ENCODE data around the gene PDE3B. TPM values are rescaled to one million over a fixed set of nuclear protein-coding genes. Genes with fewer than 3 reads are reported as not detected.
"Not testable (repeated sequence)": the region's sequence is repeated elsewhere in the genome, so short reads cannot be mapped to it uniquely, and the experiment has no call there.

Gene PDE3B
- total RNA-seq, 1 donor from 2014 or later, result 1.3 TPM

DNA sequence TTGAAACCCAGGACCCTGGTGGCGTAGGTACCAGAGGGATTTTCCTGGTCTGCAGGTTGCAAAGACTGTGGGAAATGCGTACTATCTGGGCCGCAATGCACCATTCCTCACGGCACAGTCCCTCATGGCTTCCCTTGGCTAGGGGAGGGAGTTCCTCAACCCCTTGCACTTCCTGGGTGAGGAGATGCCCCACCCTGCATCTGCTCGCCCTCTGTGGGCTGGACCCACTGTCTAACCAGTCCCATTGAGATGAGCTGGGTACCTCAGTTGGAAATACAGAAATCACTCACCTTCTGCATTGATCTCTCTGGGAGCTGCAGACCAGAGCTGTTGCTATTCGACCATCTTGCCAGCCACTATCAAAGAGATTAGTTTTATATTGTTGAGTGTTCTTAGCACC, 100.1 kb downstream of the PDE3B start:
- DNase-seq (ENCODE audit: low read depth), result not testable (repeated sequence)

- no peak for DNase-seq (ENCODE audit: low read depth)
These were observed 103.3 kb downstream of the PDE3B start for GRCh38 chr11:14746857-14747395.

- no peak for DNase-seq (ENCODE audit: low read depth)
These were observed 104.5 kb downstream of the PDE3B start for GRCh38 chr11:14748090-14748489.

GRCh38 chr11:14750911-14751310, 107.3 kb downstream of the PDE3B start:
- DNase-seq (ENCODE audit: low read depth), result no peak

- DNase-seq (ENCODE audit: low read depth), result no peak
These were observed 108.4 kb downstream of the PDE3B start for GRCh38 chr11:14751975-14752407.

GRCh38 chr11:14755140-14755539, 111.5 kb downstream of the PDE3B start:
- no peak for DNase-seq (ENCODE audit: low read depth)

DNA sequence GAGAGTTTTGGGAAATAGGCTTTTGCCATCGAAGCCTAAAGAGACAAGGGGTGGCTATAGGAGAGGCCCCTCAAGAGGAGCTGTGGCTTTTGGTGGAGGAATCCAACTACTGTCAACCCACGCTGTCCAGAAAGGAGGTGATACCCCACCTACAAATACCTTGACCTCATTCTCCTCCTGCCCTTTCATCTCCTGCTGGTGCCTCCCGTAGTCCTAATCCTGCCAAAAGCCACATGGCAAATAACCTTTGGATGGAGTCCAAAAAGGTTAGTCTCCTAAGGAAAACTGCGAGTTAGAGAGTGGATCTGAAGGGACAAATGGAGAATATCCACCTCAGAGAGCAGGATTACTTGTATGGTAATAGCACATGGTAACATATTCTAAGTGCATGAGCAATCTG, 112.7 kb downstream of the PDE3B start:
- DNase-seq (ENCODE audit: low read depth), result no peak

DNA sequence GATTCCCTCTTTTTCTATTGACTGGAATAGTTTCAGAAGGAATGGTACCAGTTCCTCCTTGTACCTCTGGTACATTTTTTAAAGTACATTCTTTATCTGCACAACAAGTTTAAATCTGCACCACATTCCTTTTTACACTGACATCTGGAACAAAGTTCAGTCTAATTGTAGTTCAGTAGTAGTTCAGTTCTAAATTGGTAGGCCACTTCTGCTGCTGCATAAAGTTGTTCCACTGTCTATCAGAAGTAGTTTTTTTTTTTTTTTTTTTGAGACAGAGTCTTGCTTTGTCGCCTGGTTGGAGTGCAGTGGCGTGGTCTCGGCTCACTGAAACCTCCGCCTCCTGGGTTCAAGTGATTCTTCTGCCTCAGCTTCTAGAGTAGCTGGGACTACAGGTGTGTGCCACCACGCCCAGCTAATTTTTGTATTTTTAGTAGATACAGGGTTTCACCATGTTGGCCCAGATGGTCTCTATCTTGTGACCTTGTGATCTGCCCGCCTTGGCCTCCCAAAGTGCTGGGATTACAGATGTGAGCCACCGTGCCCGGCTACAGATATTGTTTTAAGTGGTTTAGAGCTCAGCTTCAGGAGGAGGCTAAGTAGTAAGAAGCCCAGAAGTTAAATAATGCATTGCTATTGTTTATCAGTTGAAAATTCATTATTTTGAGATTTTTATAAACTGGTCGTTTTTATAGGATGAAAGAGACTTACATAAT, 115.9 kb downstream of the PDE3B start:
- not testable (repeated sequence) for DNase-seq (ENCODE audit: low read depth)

DNA sequence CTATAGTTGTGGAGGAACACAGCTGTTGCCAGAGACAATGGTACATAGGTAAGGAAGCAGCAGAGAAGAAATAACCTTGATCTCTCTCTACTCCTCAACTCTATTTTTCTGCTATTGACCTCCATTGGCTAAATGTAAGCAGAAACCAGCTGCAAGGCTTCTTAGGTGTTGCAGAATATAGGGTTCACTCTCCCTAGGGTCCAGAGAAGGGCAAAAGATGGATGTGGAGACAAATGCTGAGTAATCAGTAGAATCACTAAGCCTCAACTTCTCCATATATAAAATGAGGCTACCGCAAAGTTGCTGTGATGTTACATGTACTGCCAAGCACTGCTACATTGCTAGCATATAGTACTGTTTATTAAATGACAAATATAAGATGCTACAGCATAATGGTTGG, 120.6 kb downstream of the PDE3B start:
- DNase-seq (ENCODE audit: low read depth), result no peak

DNA sequence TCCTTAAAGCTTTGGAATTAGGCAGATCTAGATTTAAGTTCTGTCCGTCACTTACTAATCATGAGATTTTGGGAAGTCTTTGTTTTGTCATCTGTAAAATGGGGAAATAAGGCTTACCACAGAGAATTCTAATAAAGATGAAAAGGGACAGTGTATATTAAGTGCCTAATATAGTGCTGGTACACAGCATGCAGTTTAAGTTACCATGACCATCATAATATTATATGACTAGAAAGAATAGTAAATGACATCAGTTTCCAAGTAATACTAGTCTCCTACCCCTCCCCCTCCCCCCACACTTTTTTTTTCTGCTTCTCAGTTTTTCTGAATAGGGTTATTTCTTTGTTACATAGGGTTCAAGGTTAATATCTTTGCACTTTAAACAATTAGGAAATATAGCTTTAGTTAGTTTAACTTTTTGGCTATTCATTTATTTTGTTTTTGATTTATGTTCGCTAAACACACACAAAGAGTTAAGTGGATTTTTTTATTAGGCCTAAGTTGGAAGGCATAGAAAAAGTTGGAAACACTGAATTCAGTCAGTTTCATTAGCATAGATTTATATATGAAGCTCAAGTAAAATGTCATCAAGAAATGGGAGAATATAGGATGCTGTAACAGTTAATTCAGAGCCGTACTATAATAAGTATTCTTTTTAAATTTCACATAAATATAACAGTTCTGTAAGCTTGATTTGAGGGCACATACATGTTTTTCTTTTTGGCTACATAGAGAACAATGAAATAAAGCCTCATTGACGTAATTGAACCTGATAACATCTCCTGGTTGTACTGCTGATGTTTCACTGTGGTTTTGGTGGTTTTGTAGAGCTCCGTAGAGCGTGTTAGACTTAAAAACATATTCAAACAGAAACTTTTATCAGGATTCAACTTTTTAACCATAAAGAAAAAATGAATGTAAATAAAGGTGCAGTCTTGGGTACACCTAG, 121.2 kb downstream of the PDE3B start:
- DNase-seq (ENCODE audit: low read depth), result peak; percentile 34

DNA sequence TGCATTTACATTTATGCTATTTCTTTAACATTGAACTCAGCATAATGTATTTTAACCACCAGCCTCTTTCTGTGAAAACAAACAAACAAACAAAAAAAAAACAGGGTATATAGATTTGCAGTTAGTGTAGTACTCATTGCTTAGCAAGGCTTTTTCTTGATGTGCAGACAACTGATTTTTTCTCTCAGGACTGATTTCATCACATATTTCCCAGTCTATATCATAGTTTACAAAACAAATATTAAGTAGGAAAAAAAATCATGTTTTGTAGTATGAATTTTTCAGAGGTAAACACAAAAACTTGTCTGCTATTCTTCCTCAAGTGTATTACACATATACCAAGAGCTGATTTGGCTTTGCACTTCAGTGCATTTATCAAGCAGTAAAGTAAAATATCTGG, 123.0 kb downstream of the PDE3B start:
- DNase-seq (ENCODE audit: low read depth), result no peak

DNA sequence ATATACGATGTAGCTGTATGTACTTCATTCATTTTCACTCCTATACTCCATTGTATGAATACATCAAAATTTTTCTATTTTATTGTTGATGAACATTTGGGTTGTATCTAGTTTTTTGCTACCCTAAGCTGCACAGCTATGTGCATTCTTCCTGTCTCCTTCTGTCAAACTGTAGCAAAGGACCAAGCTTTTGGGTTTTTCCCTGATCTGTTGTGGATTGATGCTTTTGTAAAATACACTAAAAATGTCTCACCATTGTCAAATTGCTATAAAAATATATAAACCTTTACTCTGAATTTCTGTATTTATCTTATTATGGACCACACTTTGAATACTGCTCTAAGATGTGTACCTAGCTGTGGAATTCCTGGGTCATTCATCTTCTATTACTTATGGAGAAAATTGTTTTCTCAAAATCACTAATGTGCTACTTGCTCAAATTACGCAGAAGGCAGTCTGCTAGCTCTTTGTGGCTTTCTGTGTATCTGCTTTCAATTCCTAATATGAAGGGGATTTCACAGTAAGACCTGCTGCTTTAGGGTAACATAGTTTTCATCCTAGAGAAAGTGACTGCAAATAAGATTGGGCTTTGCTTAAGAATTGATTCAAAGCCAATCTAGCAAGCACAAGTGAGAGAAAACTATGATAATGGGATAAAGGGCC, 125.1 kb downstream of the PDE3B start:
- no peak for DNase-seq (ENCODE audit: low read depth)

DNA sequence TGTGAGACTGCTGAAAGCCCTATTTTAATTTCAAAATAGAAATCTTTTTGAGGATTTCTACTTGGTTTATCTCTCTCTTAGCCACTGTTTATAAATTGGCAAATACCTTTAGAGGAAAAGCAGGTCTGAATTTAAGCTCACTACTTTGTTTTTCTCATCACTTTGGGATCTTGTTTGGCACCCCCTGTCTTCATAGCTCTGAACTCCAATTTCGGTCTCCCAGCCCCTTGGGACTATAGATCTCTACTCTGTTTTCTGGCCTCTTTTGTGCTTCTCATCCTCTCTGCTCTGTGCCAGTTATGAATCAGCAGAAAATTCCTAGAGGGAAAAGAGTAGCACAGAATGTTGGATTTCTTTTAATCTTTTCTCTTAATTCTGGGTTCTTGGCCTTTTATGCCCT, 130.2 kb downstream of the PDE3B start:
- DNase-seq (ENCODE audit: low read depth), result no peak

DNA sequence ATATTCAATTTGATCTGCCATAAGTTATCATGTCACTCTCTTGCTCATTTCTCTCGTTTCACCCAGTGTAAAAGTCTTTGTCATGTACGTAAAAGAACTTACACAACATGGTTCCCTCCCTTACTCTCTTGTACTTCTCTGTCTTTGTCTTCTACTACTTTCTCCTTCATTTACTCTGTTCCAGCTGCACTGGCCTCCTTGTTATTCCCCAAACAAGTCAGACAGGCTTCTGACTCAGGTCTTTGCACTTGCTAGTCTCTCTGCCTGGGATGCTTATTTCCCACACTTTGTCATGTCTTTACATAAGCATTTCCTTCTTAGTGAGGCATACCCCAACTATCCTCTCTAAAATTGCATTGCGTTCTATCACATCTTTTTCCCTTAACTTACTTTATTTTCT, 131.1 kb downstream of the PDE3B start:
- peak; percentile 23 for DNase-seq (ENCODE audit: low read depth)

DNA sequence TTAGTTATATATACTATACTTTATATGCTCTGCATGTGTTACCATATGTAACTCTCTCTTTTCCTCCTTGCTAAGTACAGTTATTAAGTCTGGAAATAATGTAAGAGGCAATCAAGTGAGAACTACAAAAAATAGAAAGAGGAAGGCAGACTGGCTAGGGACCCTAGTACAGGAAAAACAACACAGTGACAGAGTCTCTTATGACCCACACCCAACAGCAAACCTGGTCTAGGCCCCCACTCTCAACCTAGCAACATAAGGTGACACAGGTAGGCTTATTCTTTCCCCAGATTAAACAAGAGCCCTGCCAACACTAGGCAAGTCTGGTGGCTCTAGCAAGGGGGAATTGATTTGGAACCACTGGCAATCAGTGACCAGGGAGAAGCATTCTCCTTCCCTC, 132.3 kb downstream of the PDE3B start:
- no peak for DNase-seq (ENCODE audit: low read depth)

GRCh38 chr11:14778460-14778859, 134.9 kb downstream of the PDE3B start:
- not testable (repeated sequence) for DNase-seq (ENCODE audit: low read depth)

DNA sequence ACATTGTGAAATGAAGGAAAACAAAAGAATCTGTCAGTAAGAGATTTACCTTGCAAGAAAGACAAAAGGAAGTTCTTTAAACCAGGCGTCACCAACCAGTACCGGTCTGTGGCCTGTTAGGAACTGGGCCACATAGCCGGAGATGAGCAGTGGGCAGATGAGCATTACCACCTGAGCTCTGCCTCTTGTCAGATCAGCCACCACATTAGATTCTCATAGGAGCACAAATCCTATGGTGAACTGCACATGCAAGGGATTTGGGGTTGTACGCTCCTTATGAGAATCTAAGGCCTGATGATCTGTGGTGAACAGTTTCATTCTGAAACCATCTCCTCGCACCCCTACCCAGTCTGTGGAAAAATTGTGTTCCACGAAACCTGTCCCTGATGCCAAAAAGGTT, 140.2 kb downstream of the PDE3B start:
- no peak for DNase-seq (ENCODE audit: low read depth)

DNA sequence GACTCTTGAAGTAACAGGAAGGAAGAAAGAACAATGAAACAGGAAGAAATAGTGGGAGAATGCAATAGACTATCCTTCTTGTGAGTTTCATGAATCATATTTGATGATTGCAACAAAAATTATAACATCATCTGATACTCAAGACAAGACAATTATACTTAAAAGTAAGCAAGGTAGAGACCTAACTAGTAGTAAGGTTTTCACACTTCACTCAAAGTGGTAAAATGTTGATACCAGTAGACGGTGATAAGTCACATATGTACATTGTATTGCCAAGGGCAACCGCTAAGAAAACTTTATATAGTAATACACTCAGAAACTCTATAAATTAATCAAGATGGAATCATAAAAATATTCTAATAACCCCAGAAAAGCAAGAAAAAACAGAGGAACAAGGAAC, 140.6 kb downstream of the PDE3B start:
- DNase-seq (ENCODE audit: low read depth), result no peak

GRCh38 chr11:14789879-14790484, 146.4 kb downstream of the PDE3B start:
- peak; percentile 15 for DNase-seq (ENCODE audit: low read depth)

- no peak for DNase-seq (ENCODE audit: low read depth)
These were observed 149.9 kb downstream of the PDE3B start for GRCh38 chr11:14793546-14793945.

DNA sequence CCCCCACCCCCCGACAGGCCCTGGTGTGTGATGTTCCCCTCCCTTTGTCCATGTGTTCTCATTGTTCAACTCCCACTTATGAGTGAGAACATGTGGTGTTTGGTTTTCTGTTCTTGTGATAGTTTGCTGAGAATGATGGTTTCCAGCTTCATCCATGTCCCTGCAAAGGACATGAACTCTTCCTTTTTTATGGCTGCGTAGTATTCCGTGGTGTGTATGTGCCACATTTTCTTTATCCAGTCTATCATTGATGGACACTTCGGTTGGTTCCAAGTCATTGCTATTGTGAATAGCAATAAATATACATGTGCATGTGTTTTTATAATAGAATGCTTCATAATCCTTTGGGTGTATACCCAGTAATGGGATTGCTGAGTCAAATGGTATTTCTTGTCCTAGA, 152.4 kb downstream of the PDE3B start:
- not testable (repeated sequence) for DNase-seq (ENCODE audit: low read depth)

GRCh38 chr11:14803846-14804245, 160.2 kb downstream of the PDE3B start:
- no peak for DNase-seq (ENCODE audit: low read depth)

Data from renal cortical epithelial cell (primary cell).